Stimulated activated CD8-positive, alpha-beta memory T cell treated with anti-CD3 and anti-CD28 coated beads, Interleukin-7, amount 100 ng/mL, for 24 hours (primary cell): ENCODE data around the gene METRNL.
"Not testable (repeated sequence)": the region's sequence is repeated elsewhere in the genome, so short reads cannot be mapped to it uniquely, and the experiment has no call there.

Source experiments
- DNase-seq: peaks from one replicate; pipeline ENCODE4 v3.0.0-alpha.2; 2020; ENCODE audit warnings: low read depth

The METRNL gene

GRCh38 chr17:83107656-83108048, 28.2 kb downstream of the METRNL start:
- DNase-seq = no peak

GRCh38 chr17:83108709-83109108, 29.3 kb downstream of the METRNL start:
- no peak for DNase-seq

GRCh38 chr17:83109386-83109785, 30.0 kb downstream of the METRNL start:
- DNase-seq = no peak

- no peak for DNase-seq
These were observed 30.6 kb downstream of the METRNL start for GRCh38 chr17:83109793-83110645.

- no peak for DNase-seq
These were observed 31.3 kb downstream of the METRNL start for GRCh38 chr17:83110735-83111134.

- no peak for DNase-seq
These were observed 32.3 kb downstream of the METRNL start for GRCh38 chr17:83111516-83112282.

GRCh38 chr17:83113381-83113780, 34.0 kb downstream of the METRNL start:
- no peak for DNase-seq

- no peak for DNase-seq
These were observed 34.4 kb downstream of the METRNL start for GRCh38 chr17:83113792-83114191.

GRCh38 chr17:83114706-83115105, 35.3 kb downstream of the METRNL start:
- no peak for DNase-seq

GRCh38 chr17:83115202-83115651, 35.8 kb downstream of the METRNL start:
- no peak for DNase-seq

GRCh38 chr17:83115832-83116231, 36.4 kb downstream of the METRNL start:
- DNase-seq = no peak

GRCh38 chr17:83116311-83116771, 36.9 kb downstream of the METRNL start:
- DNase-seq = no peak

GRCh38 chr17:83116783-83117555, 37.6 kb downstream of the METRNL start:
- DNase-seq = no peak

- DNase-seq = no peak
These were observed 38.2 kb downstream of the METRNL start for GRCh38 chr17:83117583-83117982.

GRCh38 chr17:83118071-83118841, 38.8 kb downstream of the METRNL start:
- no peak for DNase-seq

- DNase-seq = no peak
These were observed 40.8 kb downstream of the METRNL start for GRCh38 chr17:83119987-83120864.

GRCh38 chr17:83121473-83121872, 42.1 kb downstream of the METRNL start:
- DNase-seq = not testable (repeated sequence)

GRCh38 chr17:83121921-83122820, 42.8 kb downstream of the METRNL start:
- no peak for DNase-seq

GRCh38 chr17:83122834-83123233, 43.4 kb downstream of the METRNL start:
- no peak for DNase-seq
